GM18502 (cell line): ENCODE results near the gene GYPC.

Experiments used
- ATAC-seq: cut with Tn5 transposase; IDR thresholded peaks from one replicate; pipeline ENCODE4 v1.9.1; 2021; ENCODE audit warnings: mild to moderate bottlenecking; ENCODE audit not compliant: unreplicated experiment, poor library complexity

GYPC gene

DNA sequence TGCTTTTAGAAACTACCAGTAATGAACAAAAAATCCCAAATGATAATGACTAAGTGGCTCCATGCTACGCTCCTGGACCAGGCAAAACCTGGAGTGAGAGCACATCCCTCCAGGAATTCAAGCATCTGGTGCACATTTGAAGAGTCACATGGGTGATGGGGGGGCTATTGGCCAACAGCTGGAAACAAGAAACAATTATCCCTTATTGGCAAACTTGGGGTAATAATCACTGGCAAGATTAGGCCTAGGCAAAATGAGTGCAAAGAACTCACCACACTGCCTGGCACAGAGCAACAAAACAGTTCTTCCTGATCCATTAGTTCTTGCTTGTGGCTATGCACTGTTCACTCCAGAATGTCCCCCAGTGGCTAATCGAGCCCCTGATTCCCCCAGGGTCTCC lies 66.1 kb downstream of the GYPC start:
- ATAC-seq: no peak

DNA sequence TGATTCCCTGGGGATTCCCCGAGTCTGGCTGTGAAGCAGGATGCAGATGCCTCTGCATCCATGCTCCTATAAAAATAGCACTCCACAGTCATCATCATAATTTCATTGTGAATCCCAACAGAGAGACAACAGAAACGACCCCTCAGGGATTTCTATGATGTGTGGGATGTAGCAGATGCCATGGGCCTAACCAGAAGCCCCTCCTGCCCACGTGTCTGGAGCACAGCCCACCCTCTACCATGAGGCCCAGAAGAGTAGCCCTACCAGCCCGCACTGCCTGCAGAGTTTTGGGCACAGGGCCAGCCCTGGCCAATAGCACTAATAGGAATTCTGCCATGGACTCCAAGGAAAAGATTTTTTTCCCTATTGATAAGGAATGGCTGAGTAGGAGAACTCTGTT lies 66.6 kb downstream of the GYPC start:
- no peak for ATAC-seq

GRCh38 chr2:126723281-126723815 lies 67.4 kb downstream of the GYPC start:
- ATAC-seq: no peak

- ATAC-seq: no peak
Measured at GRCh38 chr2:126725580-126725979, 69.6 kb downstream of the GYPC start.

GRCh38 chr2:126729896-126730295 lies 73.9 kb downstream of the GYPC start:
- no peak for ATAC-seq

GRCh38 chr2:126730655-126731054 lies 74.7 kb downstream of the GYPC start:
- no peak for ATAC-seq

DNA sequence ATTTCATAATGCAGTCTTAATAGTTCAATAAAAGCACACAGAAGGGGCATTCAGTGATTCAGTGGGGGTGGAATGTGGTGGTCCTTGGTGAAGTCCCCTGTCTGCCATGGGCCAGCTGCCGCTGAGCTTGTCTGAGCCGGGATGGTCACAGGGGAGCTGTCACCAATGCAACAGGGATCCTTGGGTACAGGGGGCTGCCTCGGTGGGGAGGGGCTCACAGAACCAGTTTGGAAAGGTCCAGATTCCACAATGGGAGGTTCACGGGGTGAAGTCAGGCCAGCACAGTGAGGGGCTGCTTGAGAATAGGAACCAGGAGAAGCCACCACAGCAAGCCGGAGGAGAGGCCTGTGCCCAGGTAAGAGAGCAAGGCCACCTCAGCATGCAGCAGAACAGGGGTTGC lies 75.4 kb downstream of the GYPC start:
- no peak for ATAC-seq

DNA sequence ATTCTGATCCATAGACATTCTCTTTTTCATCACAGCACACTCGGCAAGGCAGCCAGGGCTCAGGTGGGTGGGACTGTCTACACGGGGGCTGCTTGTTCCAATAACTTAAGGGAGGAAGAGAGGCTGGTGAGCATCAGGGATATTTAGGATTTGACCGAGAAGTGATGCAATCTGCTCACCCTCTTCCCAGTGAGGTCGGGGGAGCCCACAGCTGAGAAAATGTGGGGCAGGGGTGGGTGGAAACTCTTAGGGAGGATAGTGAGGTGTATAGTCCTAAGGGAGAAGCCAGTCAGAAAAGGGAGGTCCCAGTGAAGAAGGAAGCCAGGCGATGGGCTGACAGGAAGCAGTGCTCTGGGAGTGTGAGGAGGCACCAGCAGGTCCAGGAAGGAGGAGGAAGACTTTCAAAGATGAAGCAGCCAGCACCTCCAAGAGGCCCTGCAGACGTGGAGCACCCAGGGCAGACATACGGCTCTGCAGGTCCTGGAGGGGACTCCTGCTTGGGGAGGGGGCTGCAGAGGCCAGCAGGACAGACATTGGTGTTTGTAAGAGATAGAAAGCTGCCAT lies 76.8 kb downstream of the GYPC start:
- no peak for ATAC-seq

- ATAC-seq: no peak
Measured at GRCh38 chr2:126733795-126734194, 77.8 kb downstream of the GYPC start.

- ATAC-seq: no peak
Measured at GRCh38 chr2:126736133-126736874, 80.3 kb downstream of the GYPC start.

DNA sequence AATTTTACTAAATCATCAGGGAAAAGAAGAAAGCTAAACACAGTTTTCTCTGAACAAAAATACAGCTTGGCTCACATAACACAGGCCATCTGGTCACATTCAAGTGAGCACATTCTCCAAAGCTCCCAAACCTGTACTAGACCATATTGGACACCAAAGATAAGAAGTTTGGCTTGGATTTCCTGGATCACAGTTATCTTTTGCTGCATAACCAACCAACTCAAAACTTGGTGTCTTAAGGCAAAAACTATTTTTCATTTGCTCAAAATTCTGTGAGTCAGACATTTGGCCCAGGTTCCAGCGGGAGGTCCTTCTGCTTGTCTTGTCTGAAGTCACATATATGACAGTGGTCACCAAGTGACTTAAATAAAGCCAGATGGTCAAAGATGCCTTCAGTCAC lies 83.2 kb downstream of the GYPC start:
- ATAC-seq: no peak

DNA sequence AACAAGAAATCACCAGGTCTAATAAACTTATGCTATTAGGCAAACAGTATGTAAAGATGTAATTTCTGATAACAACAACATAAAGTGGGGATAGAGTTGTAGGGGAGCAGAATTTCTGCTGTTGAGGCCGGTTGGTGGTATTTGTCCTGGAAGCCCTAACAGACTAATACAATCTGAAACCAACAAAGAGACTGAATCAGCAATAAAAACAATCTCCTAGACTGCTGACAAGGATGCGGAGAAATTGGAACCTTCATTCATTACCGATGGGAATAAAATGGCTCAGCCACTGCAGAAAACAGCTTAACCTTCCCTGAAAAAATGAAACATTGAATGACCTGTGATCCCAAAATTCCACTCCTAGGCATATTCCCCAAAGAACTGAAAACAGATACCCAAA lies 88.7 kb downstream of the GYPC start:
- ATAC-seq: no peak
